ENCODE measurements around the gene TOP3A.
"Not testable (repeated sequence)": the region's sequence is repeated elsewhere in the genome, so short reads cannot be mapped to it uniquely, and the experiment has no call there.

The TOP3A gene, protein sequence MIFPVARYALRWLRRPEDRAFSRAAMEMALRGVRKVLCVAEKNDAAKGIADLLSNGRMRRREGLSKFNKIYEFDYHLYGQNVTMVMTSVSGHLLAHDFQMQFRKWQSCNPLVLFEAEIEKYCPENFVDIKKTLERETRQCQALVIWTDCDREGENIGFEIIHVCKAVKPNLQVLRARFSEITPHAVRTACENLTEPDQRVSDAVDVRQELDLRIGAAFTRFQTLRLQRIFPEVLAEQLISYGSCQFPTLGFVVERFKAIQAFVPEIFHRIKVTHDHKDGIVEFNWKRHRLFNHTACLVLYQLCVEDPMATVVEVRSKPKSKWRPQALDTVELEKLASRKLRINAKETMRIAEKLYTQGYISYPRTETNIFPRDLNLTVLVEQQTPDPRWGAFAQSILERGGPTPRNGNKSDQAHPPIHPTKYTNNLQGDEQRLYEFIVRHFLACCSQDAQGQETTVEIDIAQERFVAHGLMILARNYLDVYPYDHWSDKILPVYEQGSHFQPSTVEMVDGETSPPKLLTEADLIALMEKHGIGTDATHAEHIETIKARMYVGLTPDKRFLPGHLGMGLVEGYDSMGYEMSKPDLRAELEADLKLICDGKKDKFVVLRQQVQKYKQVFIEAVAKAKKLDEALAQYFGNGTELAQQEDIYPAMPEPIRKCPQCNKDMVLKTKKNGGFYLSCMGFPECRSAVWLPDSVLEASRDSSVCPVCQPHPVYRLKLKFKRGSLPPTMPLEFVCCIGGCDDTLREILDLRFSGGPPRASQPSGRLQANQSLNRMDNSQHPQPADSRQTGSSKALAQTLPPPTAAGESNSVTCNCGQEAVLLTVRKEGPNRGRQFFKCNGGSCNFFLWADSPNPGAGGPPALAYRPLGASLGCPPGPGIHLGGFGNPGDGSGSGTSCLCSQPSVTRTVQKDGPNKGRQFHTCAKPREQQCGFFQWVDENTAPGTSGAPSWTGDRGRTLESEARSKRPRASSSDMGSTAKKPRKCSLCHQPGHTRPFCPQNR

DNA sequence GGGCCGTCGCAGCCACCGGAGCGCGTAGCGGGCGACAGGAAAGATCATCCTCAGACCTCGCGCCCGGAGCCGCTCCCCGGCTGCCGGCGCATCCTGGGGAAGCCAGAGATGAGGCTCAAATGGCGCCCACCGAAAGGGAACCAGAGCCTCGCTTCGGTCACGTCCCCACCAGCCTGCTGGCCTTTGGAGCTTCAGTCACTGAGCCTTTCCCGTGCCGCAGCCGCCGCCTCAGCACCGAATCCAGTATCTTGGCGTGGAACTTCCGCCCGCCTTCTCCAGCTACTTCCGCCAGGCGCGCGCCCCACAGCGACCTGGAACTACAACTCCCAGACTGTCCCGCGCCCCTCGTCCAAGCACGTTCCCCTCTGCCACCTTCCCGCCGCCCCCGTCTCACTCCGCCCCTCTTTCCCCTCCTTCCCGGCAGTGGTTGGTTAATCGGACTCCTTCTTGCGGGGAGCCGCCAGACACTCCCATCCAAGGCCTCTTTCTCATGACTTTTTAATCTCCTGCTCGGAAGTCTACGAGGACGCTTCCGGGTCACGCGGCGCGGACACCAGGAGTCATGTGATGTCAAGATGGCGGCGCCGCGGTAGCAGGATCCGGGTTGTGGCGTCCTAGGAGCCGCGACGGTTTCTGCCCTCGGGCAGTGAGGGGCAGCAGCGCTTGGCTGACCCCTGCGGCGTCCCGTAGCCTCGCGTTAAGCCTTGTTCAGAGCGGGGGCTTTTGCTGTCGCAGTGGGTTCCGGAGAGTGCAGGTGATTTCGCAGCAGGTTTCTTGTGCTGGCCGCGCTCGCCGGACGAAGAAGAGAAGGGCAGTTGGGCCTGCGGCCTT, at the start of gene TOP3A, which contains the start of gene SMCR8:
Gene TOP3A (minus strand): TSS at position 264 of the 831 bp plus-strand sequence. CDS start 216 bp downstream, at position 48.
Gene SMCR8 (plus strand): TSS at position 563 of the 831 bp plus-strand sequence. CDS start 497 bp downstream, outside the sequence.
- DNase-seq: peak; percentile 78

DNA sequence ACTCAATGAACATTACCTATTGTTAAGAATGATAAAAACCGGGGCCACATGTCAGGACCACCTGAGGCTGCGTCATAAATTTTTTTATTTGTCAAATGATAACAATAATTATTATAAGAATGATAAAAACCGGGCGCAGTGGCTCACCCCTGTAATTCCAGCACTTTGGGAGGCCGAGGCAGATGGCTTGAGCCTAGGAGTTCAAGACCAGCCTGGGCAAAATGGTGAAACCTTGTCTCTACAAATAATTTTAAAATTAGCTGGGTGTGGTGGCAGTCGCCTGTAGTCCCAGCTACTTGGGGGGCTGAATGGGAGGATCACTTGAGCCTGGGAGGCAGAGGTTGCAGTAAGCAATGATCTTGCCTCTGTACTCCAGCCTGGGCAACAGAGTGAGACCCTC, 49.4 kb upstream of the TOP3A start:
- DNase-seq: no peak

- peak; percentile 82 for DNase-seq
These were observed 48.6 kb upstream of the TOP3A start, which contains the start of gene SHMT1 for GRCh38 chr17:18363101-18364049. TSS of gene SHMT1 (minus strand) at chr17:18363550. CDS start at chr17:18355981, 7,569 bp downstream.

GRCh38 chr17:18362698-18363100, 47.9 kb upstream of the TOP3A start:
- no peak for DNase-seq

GRCh38 chr17:18361837-18362697, 47.3 kb upstream of the TOP3A start:
- DNase-seq: no peak

GRCh38 chr17:18360518-18360917, 45.7 kb upstream of the TOP3A start:
- DNase-seq: no peak

DNA sequence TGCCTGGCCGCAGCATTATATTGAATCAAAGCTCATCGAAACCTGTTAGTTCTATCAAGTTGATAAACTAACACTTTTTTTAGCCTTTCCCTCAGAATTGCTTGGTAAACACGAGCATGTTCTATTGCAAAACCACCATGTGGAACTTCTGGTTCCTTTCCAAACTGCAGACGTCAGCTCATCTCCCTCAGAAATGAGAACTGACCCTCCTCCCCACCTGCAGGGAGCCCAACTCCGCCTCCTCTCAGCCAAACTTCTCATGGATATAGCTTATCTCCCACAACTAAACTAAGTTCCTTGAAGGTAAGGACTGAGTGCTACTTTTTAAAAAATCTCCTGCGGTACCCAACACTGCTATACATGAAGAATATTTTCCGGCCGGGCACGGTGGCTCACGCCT, 41.8 kb upstream of the TOP3A start:
- no peak for DNase-seq

GRCh38 chr17:18353541-18353940, 38.7 kb upstream of the TOP3A start:
- DNase-seq: no peak

DNA sequence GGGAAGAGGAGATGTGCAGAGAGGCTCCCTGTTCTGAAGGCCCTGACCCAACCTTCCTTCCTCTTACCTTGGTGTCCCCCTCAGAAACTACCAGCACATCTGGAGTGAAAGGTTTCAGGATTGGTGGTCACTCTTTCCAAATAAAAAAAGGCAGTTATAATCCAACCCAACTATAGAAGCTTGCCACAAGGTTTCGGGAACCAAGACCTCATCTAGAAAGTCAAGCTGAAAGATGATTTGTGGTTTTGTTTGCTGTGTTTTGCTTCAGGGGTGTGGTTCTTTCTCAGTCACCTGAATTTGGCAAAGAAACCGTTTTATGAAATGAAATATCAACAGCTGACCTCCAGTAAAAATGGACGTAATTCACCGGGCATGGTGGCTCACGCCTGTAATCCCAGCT, 29.2 kb upstream of the TOP3A start:
- DNase-seq: no peak

GRCh38 chr17:18339933-18340332, 25.1 kb upstream of the TOP3A start:
- no peak for DNase-seq

DNA sequence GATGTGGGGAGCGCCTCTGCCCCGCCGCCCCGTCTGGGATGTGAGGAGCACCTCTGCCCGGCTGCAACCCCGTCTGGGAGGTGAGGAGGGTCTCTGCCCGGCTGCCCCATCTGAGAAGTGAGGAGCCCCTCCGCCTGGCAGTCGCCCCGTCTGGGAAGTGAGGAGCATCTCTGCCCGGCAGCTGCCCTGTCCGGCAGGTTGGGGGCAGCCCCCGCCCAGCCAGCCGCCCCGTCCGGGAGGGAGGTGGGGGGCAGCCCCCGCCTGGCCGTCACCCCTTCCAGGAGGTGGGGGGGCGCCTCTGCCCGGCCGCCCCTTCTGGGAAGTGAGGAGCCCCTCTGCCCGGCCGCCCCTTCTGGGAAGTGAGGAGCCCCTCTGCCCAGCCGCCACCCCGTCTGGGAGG, 23.4 kb upstream of the TOP3A start:
- DNase-seq: not testable (repeated sequence)

DNA sequence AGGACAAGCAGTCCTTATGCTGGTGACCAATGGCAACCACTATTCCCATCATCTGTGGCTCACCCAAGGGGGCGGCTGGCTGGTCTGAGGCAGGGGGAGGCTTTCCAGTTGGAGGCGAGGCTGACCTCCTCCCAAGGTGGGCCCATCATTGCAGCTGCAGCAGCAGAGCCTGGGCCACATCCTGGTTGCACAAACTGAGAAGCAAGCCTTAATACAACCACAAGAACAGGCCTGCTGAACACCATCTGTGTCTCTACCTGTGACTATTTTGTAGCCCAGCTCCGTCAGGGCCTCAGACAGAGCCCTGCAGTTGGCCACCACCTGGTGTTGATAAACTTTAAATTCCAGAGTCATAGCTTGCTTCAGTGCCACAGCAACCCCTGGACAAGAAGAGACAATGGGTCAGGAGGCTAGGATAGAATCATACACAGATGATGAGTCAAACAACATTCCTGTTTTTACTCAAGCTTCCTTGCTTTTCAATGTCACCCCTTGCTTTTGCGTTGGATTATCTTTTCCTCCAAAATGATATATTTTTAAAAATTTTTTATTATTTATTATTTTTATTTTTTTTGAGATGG, 18.2 kb upstream of the TOP3A start:
- DNase-seq: no peak

- no peak for DNase-seq
These were observed 17.1 kb upstream of the TOP3A start for GRCh38 chr17:18331879-18332278.

DNA sequence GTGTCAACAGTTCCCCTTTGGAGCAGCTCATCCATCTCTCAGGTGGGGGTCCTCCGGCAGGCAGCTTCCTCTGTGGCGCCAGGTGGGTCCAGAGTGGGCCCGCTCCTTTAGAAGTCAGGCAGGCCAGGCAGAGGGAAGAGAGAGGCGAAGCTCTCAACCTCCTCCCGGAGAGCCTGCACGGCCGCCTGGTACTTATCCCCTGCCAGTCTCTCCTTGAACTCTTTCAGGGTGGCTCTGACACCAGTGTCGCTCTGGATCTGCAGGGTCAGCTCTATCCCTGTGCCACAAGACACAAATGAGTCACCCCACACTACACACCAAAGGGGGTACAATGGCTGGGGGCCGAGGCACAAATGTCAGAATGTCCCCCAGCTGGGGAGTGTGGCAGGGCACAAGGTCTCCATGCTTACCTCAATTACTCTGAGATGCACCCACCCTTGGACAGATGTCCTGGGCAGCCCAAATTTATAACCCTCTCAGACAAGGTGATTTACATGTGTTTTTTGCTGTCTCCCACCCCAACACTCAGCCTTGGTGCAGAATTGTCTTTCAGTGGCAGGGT, 13.9 kb upstream of the TOP3A start:
- no peak for DNase-seq

DNA sequence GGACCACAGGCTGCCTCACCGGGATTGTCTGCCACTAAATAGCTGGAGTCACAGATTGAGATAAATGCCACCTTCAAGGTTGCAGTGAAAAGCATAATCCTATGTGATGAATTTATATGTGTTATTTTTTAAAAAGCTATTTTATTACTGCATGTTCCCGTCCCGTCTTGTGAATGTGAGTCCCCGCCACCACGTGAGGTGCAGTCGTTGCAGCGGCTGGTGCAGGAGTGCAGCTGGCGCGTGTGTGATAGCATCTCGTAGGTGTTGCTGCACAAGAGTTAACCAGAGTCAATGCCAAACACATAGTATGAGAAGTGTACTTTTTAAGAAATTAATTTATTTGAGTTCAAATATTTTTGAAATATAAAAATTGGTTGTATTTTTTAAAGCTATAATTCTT, 12.8 kb upstream of the TOP3A start:
- DNase-seq: no peak

DNA sequence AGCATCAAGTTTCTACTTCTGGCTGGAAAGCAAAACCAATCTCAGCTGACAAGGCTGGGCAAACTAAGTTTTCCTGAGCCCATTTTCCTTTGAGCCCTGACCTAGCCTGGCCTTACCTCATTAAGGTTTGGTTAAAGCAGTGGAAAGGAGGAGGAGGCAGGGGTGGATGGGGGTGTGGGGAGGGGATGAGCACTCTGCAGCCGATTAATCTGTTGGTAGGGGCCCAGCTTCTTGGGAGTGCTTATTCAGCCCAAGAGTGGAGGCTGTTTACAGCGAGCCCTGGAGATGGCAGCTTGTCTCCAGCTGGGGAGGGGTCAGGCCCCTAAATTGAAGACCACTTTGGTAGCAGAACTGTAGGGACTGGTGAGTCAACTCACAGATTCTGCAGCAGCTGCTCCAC, 12.3 kb upstream of the TOP3A start:
- DNase-seq: no peak

DNA sequence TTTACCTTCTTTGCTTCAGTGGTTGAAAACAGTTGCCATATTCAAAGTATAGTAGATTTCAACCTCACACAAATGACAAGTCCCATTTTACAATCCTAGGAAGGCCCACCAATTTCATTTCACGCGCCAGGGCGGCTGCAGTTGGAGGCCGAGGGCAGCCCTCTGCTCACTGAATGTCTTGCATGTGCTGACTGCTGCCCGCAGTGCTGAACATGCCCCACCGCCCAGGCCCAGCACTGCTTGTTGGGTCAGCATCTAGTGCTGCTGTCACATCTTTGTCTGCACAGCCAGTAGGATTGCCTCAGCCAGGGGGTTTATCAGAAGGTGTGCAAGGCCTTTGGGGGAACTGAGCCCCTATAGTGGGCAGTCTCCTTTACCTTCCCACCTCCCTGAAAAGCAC, 11.8 kb upstream of the TOP3A start:
- DNase-seq: no peak

GRCh38 chr17:18326039-18326438, 11.2 kb upstream of the TOP3A start:
- DNase-seq: no peak
